A673 (cell line): ENCODE measurements around the gene CPZ. TPM values are rescaled to one million over a fixed set of nuclear protein-coding genes. Genes with fewer than 3 reads are reported as not detected.
A peak's percentile ranks its signal among the peaks of the same experiment; 100 is the strongest.

ENCODE experiments used
- Bru-seq: library from RNA; stranded (reverse); fragments of 400-500 nt; gene quantifications from one replicate; lab custom pipeline; 2021; lab: Mats Ljungman, UMichigan
- BruChase-seq, 2 experiments: library from RNA; stranded (reverse); fragments of 400-500 nt; gene quantifications; one replicate each; lab custom pipeline; 2021; lab: Mats Ljungman, UMichigan
- BruUV-seq: library from RNA; stranded (reverse); fragments of 400-500 nt; replicated peaks from 2 replicates; lab custom pipeline; 2021; lab: Mats Ljungman, UMichigan
- CTCF ChIA-PET: fragments of 300-600 bp; sonication (Branson Sonifier 250); formaldehyde crosslinking; loops from one replicate; lab custom pipeline; 2022; ENCODE audit warnings: antibody characterized with exemption; lab: Charles Lee
- POLR2A ChIA-PET: fragments of 300-600 bp; sonication (Branson Sonifier 250); formaldehyde crosslinking; loops from one replicate; lab custom pipeline; 2022; ENCODE audit warnings: antibody characterized with exemption; ENCODE audit not compliant: low non-redundant PET; lab: Charles Lee
- DNase-seq: peaks from one replicate; pipeline ENCODE4 v3.0.0-alpha.2; 2015; ENCODE audit warnings: low spot score
- H3K27ac ChIP-seq: fragments of 200-600 bp; sonication (generic); 2 replicates; pipeline ENCODE4 v1.5.1; 2016; ENCODE audit warnings: mixed run types, low read depth, mild to moderate bottlenecking, mixed read lengths, antibody characterized with exemption, low read length; ENCODE audit not compliant: poor library complexity, severe bottlenecking
- H3K27me3 ChIP-seq: fragments of 200-600 bp; sonication (generic); replicated peaks from 2 replicates; pipeline ENCODE4 v1.6.1; 2017; ENCODE audit warnings: mixed run types, low read depth, mild to moderate bottlenecking, mixed read lengths, antibody characterized with exemption, low read length; ENCODE audit not compliant: insufficient read depth, poor library complexity
- H3K36me3 ChIP-seq: fragments of 200-600 bp; sonication (generic); 2 replicates; pipeline ENCODE4 v1.6.1; 2016; ENCODE audit warnings: mixed run types, mild to moderate bottlenecking, mixed read lengths, antibody characterized with exemption, low read length; ENCODE audit not compliant: insufficient read depth, poor library complexity, severe bottlenecking
- H3K4me1 ChIP-seq: fragments of 200-600 bp; sonication (generic); 2 replicates; pipeline ENCODE4 v1.6.1; 2017; ENCODE audit warnings: mixed run types, mild to moderate bottlenecking, mixed read lengths, antibody characterized with exemption, low read length; ENCODE audit not compliant: insufficient read depth, poor library complexity, severe bottlenecking
- H3K4me3 ChIP-seq: fragments of 200-600 bp; sonication (generic); 2 replicates; pipeline ENCODE4 v1.5.1; 2016; ENCODE audit warnings: low read depth, mixed run types, mild to moderate bottlenecking, mixed read lengths, low read length; ENCODE audit not compliant: poor library complexity, severe bottlenecking
- H3K9me3 ChIP-seq: fragments of 200-600 bp; sonication (generic); 2 replicates; pipeline ENCODE4 v1.6.1; 2016; ENCODE audit warnings: mixed run types, low read depth, mild to moderate bottlenecking, mixed read lengths, antibody characterized with exemption, low read length; ENCODE audit not compliant: poor library complexity, severe bottlenecking
- EZH2 ChIP-seq: fragments of 200-600 bp; sonication (generic); IDR thresholded peaks from 2 replicates; pipeline ENCODE4 v1.6.1; 2017; ENCODE audit warnings: borderline replicate concordance, low read depth, mild to moderate bottlenecking, mixed read lengths, antibody characterized with exemption, low read length; ENCODE audit not compliant: poor library complexity, severe bottlenecking
- intact Hi-C: fragments of 100-400 bp; cut with micrococcal nuclease; formaldehyde crosslinking; loops from one replicate; pipeline ENCODE4 v1.10.0; 2022; ENCODE audit not compliant: unreplicated experiment
- long read RNA-seq: library from polyadenylated mRNA; stranded (forward); transcript quantifications from one replicate; pipeline ENCODE4 v2.0.0, GENCODE V29; 2022
- total RNA-seq: library from RNA; stranded (reverse); gene quantifications from 2 replicates; pipeline ENCODE4 v1.2.3, GENCODE V29; 2021
- TF ChIP-seq, protein P1 (sequence below): fragments of 300-800, 200-600 bp; sonication (generic); conservative IDR thresholded peaks from 2 replicates; pipeline ENCODE4 v1.5.1; 2017; ENCODE audit warnings: low read depth, mild to moderate bottlenecking, antibody characterized with exemption, low read length, moderate library complexity, mixed read lengths

CPZ gene
- 0.28 and 0.34 TPM in 2 replicates for total RNA-seq
- Bru-seq, nascent RNA, result percentile 18 among the genes with signal in this experiment
- percentile 6 among the genes with signal in this experiment for BruChase-seq, experiment 1, labeled RNA remaining after a 2-hour chase
- percentile 14 among the genes with signal in this experiment for BruChase-seq, experiment 2, labeled RNA remaining after a 6-hour chase
- long read RNA-seq, partial matches to known transcripts, result 2 of 2 reads
- long read RNA-seq, other reads (novel, unspliced or antisense), result 0 of 2 reads

DNA sequence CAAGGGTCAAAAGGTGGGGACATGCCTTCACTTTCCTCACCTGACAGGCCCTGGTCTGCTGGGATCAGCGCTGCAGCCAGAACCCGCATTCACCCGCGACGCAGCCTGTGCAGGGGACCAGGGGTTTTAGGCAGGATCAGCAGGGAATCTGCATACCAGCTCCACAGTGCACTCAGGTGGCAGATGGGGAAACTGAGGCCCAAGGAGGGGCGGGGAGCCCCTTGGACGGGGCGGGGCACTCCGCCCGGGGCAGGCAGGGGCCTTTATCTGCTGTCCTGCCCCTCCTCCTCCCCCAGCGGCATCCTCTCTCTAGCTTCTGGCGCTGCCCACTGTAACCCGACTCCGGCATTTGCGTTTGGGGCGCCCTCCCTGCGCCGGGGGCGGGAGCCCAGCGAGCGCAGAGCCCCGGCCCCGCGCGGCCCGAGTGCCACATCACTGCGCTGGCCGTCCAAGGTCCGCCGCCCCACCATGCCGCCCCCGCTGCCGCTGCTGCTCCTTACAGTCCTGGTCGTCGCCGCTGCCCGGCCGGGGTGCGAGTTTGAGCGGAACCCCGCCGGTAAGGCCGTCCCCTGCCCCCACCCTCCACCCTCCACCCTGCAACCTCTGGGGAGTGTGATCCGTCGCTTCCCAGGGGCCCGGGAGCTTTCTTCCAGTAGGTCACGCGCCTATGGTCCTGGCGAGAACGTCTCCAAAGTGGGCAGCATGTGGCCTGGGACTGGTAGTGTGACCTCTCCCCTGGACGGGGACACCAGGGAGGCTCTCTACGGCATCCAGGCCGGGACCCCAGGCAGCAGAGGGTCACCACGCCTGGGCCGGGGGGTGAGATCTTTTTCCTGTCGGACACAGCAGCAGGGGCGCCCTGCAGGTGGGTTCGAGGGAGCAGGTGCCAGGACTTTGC lies at the start of gene CPZ:
Gene CPZ (plus strand): TSS at position 400 of the 898 bp plus-strand sequence. CDS start 69 bp downstream, at position 469.
- TF ChIP-seq EZH2, result peak; percentile 37
- TF ChIP-seq, protein P1, sequence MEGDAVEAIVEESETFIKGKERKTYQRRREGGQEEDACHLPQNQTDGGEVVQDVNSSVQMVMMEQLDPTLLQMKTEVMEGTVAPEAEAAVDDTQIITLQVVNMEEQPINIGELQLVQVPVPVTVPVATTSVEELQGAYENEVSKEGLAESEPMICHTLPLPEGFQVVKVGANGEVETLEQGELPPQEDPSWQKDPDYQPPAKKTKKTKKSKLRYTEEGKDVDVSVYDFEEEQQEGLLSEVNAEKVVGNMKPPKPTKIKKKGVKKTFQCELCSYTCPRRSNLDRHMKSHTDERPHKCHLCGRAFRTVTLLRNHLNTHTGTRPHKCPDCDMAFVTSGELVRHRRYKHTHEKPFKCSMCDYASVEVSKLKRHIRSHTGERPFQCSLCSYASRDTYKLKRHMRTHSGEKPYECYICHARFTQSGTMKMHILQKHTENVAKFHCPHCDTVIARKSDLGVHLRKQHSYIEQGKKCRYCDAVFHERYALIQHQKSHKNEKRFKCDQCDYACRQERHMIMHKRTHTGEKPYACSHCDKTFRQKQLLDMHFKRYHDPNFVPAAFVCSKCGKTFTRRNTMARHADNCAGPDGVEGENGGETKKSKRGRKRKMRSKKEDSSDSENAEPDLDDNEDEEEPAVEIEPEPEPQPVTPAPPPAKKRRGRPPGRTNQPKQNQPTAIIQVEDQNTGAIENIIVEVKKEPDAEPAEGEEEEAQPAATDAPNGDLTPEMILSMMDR, result no peak
- no peaks in the 10 kb centered on the region for H3K4me1 ChIP-seq
- no peak within 1 kb of the TSS for H3K4me3 ChIP-seq
- CTCF ChIA-PET, result no interaction called here
- no peak for DNase-seq
- H3K27ac ChIP-seq, result no peak within 1 kb of the TSS
- no peaks in the 10 kb centered on the region for H3K36me3 ChIP-seq
- POLR2A ChIA-PET, result interaction anchor here (1.1 kb wide), 1 partner anchor 124 kb away, joined by 3 read pairs; no protein-coding TSS in a partner anchor
- peaks cover 61% of the 10 kb centered on the region for H3K27me3 ChIP-seq
- intact Hi-C loops, result no loop called here
- no peaks in the 10 kb centered on the region for H3K9me3 ChIP-seq
- BruUV-seq, result no TSS peak

DNA sequence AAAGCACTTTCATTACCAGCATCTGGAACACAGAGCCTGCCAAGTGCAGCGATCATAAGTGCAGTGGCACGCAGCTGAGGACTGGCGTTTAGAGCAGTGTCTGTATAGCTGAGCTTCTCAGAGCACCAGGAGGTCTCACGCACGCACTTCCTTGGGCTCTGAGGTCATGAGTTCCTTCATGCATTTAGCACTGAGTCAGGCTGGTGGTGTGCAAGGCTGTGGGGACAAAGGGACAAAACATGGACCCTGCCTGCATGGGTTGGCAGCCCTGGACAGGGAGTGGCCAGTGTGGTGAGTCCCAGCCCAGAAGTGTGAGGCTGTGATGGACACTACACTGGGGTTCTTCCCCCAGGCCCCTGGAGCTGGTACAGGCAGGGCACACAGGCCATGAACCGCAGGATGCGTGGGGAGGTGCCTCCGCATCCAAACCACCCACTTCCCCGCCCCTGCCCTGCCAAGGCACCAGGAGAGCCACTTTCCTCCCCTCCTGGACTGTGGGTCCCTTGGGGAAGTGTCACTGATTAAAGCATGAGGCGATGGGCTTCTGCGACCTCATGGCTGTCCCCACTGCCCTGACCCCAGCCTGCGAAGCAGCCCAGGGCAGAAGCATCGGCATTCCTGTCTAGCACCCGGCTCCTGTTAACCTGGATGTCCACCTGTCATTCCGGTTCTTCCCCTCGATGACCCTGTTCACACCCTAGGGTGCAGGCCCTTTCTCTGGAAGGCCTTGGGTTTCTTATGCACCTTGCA lies 49.6 kb upstream of the CPZ start:
- POLR2A ChIA-PET, result no interaction called here
- no peak overlapping the region for H3K27ac ChIP-seq
- no peak for TF ChIP-seq EZH2
- TF ChIP-seq, protein P1, result no peak

DNA sequence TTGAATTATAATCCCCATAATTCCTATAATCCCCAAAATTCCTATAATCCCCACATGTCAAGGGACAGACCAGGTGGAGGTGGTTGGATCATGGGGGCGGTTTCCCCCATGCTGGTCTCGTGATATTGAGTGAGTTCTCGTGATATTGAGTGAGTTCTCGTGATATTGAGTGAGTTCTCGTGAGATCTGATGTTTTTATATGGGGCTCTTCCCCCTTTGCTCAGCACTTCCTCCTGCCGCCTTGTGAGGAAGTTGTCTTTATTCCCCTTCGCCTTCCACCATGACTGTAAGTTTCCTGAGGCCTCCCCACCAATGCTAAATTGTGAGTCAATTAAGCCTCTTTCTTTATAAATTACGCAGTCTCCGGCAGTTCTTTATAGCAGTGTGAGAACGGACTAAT lies 48.9 kb upstream of the CPZ start:
- DNase-seq, result no peak
- Histone ChIP-seq H3K27ac (no peak overlapping the region), H3K4me1 (no peaks in the 10 kb centered on the region), H3K9me3 (no peaks in the 10 kb centered on the region), H3K27me3 (peaks cover 6% of the 10 kb centered on the region), H3K36me3 (no peaks in the 10 kb centered on the region), H3K4me3 (no peak overlapping the region)
- TF ChIP-seq EZH2, result no peak
- TF ChIP-seq, protein P1, result no peak
- intact Hi-C loops, result no loop called here
- CTCF ChIA-PET, result no interaction called here
- POLR2A ChIA-PET, result no interaction called here
- BruUV-seq, result no TSS peak

More for the DNA sequence above, 49.6 kb upstream of the CPZ start:
- Histone ChIP-seq H3K9me3 (no peaks in the 10 kb centered on the region), H3K4me3 (no peak overlapping the region), H3K4me1 (no peaks in the 10 kb centered on the region), H3K36me3 (no peaks in the 10 kb centered on the region), H3K27me3 (peaks cover 6% of the 10 kb centered on the region)
- BruUV-seq, result no TSS peak
- DNase-seq, result no peak
- CTCF ChIA-PET, result no interaction called here
- intact Hi-C loops, result no loop called here
